ENCODE data around the gene GNRHR. TPM values are rescaled to one million over a fixed set of nuclear protein-coding genes. Genes with fewer than 3 reads are reported as not detected.

GNRHR gene, protein sequence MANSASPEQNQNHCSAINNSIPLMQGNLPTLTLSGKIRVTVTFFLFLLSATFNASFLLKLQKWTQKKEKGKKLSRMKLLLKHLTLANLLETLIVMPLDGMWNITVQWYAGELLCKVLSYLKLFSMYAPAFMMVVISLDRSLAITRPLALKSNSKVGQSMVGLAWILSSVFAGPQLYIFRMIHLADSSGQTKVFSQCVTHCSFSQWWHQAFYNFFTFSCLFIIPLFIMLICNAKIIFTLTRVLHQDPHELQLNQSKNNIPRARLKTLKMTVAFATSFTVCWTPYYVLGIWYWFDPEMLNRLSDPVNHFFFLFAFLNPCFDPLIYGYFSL
- total RNA-seq, result not detected
- not detected for polyA plus RNA-seq

DNA sequence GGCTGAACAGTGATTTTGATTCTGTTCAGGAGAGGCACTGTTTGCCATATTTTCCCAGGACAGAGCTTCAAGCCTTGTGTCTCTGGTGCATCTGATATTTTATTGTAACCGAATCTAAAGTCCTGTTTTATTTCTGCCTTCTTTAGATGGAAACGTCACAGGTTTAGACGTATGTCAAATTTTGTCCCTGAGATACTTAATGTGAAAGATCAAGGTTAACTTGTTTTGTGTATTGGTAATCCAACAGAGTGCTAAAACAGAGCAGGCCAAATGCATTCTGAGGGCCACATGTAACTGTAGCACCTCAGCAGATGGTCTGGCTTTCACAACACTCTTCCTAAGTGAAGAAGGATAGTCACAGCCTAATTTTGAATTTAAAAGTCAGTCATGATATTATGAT, at the start of gene GNRHR:
TSS of gene GNRHR (minus strand) at position 101 of the 400 bp plus-strand sequence. CDS start at position 48, 53 bp downstream.
- intact Hi-C loops (cut with DNase I), result no loop called here
- Histone ChIP-seq H3K27me3 (no peaks in the 10 kb centered on the region), H3K4me1 (no peaks in the 10 kb centered on the region), H3K36me3 (peaks cover 0 to 3% (median 0%) of the 10 kb centered on the region in 4 donors), H3K9me3 (no peaks in the 10 kb centered on the region), H3K27ac (no peak within 1 kb of the TSS), H3K4me3 (no peak within 1 kb of the TSS)
- no peak for DNase-seq
- no peak for TF ChIP-seq POLR2A (IDR thresholded peaks at IDR 0.05)
- TF ChIP-seq CTCF (IDR thresholded peaks at IDR 0.05), result no peak
- no peak for TF ChIP-seq POLR2AphosphoS5 (IDR thresholded peaks at IDR 0.05)
- TF ChIP-seq EP300 (IDR thresholded peaks at IDR 0.05), result no peak
- WGBS, 2 donors, result 82 to 96% methylated on average over 3 of the region's 3 CpGs

DNA sequence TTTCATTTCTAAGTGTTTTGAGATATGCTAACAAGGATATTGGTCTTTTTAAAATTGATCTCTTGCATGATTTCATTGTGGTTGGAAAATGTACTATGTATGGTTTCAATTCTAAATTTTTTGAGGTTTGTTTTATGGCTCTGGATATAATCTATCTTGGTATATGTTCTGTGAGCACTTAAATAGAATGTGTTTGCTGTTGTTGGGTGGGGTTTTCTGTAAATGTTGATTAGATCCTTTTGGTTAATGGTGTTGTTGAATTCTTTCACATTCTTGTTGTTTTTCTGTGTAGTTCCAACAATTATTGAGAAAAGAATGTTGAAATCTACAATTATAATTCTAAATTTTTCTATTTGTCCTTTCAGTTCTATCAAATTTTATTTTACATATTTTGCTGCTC, 42.6 kb upstream of the GNRHR start:
- TF ChIP-seq POLR2A (IDR thresholded peaks at IDR 0.05), result no peak
- no peak for TF ChIP-seq POLR2AphosphoS5 (IDR thresholded peaks at IDR 0.05)
- TF ChIP-seq EP300 (IDR thresholded peaks at IDR 0.05), result no peak
- no peak for TF ChIP-seq CTCF (IDR thresholded peaks at IDR 0.05)
- H3K4me3 ChIP-seq, result no peak overlapping the region
- intact Hi-C loops (cut with DNase I), result no loop called here
- no peak overlapping the region for H3K27ac ChIP-seq
- no peaks in the 10 kb centered on the region for H3K36me3 ChIP-seq
- no peaks in the 10 kb centered on the region for H3K4me1 ChIP-seq
- H3K9me3 ChIP-seq, result no peaks in the 10 kb centered on the region
- H3K27me3 ChIP-seq, result no peaks in the 10 kb centered on the region
- no peak for DNase-seq

- intact Hi-C loops (cut with DNase I), result no loop called here
- no peak for TF ChIP-seq CTCF (IDR thresholded peaks at IDR 0.05)
- no peak for TF ChIP-seq EP300 (IDR thresholded peaks at IDR 0.05)
- TF ChIP-seq POLR2A (IDR thresholded peaks at IDR 0.05), result no peak
- no peak for TF ChIP-seq POLR2AphosphoS5 (IDR thresholded peaks at IDR 0.05)
- Histone ChIP-seq H3K27me3 (no peaks in the 10 kb centered on the region), H3K27ac (no peak overlapping the region), H3K4me3 (no peak overlapping the region), H3K4me1 (no peaks in the 10 kb centered on the region), H3K9me3 (no peaks in the 10 kb centered on the region), H3K36me3 (no peaks in the 10 kb centered on the region)
- no peak for DNase-seq
Measured at GRCh38 chr4:67790721-67791120, 36.5 kb upstream of the GNRHR start.

- Histone ChIP-seq H3K9me3 (no peaks in the 10 kb centered on the region), H3K4me1 (no peaks in the 10 kb centered on the region), H3K4me3 (no peak overlapping the region), H3K36me3 (no peaks in the 10 kb centered on the region), H3K27ac (no peak overlapping the region), H3K27me3 (no peaks in the 10 kb centered on the region)
- WGBS, 2 donors, result 90 to 96% methylated on average over 2 of the region's 2 CpGs
- TF ChIP-seq CTCF (IDR thresholded peaks at IDR 0.05), result no peak
- TF ChIP-seq EP300 (IDR thresholded peaks at IDR 0.05), result no peak
- no peak for TF ChIP-seq POLR2A (IDR thresholded peaks at IDR 0.05)
- TF ChIP-seq POLR2AphosphoS5 (IDR thresholded peaks at IDR 0.05), result no peak
- intact Hi-C loops (cut with DNase I), result no loop called here
- no peak for DNase-seq
Measured at GRCh38 chr4:67787311-67787710, 33.1 kb upstream of the GNRHR start.

DNA sequence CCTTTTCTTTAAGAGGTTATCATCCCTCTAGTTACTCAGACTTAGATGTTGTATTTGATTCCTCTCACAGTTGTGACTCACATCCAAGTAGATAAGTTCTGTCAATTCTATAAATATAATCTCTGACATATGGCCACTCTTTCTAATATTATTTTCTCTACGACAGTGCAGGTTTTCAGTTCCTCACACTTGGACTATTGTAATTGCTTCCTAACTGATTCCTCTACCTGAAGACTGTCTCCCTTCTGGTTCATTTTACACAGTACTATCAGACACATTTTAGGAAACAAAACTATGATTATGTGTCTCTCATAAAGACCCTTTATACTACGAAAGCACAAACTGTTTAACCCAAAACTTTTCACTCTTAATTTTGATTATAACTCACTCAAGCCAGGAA, 31.3 kb upstream of the GNRHR start:
- 75 to 77% methylated on average over 2 of the region's 2 CpGs for WGBS, 2 donors
- no peaks in the 10 kb centered on the region for H3K9me3 ChIP-seq
- no peak for DNase-seq
- intact Hi-C loops (cut with DNase I), result no loop called here
- H3K36me3 ChIP-seq, result no peaks in the 10 kb centered on the region
- H3K4me1 ChIP-seq, result no peaks in the 10 kb centered on the region
- TF ChIP-seq EP300 (IDR thresholded peaks at IDR 0.05) (no peak), POLR2A (IDR thresholded peaks at IDR 0.05) (no peak), CTCF (IDR thresholded peaks at IDR 0.05) (no peak), POLR2AphosphoS5 (IDR thresholded peaks at IDR 0.05) (no peak)
- H3K4me3 ChIP-seq, result no peak overlapping the region
- no peaks in the 10 kb centered on the region for H3K27me3 ChIP-seq
- H3K27ac ChIP-seq, result no peak overlapping the region
